Glutamatergic neuron (in vitro differentiated cells): ENCODE data around the gene CFAP73. TPM values are rescaled to one million over a fixed set of nuclear protein-coding genes. Genes with fewer than 3 reads are reported as not detected.

Experiments used
- DNase-seq: peaks from one replicate; pipeline ENCODE4 v3.0.0; 2022
- H3K27ac Mint-ChIP-seq: one replicate; pipeline ENCODE4 v1.8.0; 2020; ENCODE audit warnings: mild to moderate bottlenecking, mixed read lengths, inconsistent platforms; ENCODE audit not compliant: unreplicated experiment
- H3K27me3 Mint-ChIP-seq: one replicate; pipeline ENCODE4 v1.8.0; 2020; ENCODE audit warnings: mild to moderate bottlenecking, moderate library complexity, mixed read lengths, inconsistent platforms; ENCODE audit not compliant: unreplicated experiment
- H3K36me3 Mint-ChIP-seq: one replicate; pipeline ENCODE4 v1.8.0; 2020; ENCODE audit warnings: mild to moderate bottlenecking, mixed read lengths, inconsistent platforms; ENCODE audit not compliant: unreplicated experiment
- H3K4me1 Mint-ChIP-seq: one replicate; pipeline ENCODE4 v1.8.0; 2020; ENCODE audit warnings: mild to moderate bottlenecking, low read depth, mixed read lengths, inconsistent platforms; ENCODE audit not compliant: unreplicated experiment
- H3K4me3 Mint-ChIP-seq: one replicate; pipeline ENCODE4 v1.8.0; 2020; ENCODE audit warnings: mild to moderate bottlenecking, mixed read lengths, inconsistent platforms; ENCODE audit not compliant: unreplicated experiment
- H3K9me3 Mint-ChIP-seq: one replicate; pipeline ENCODE4 v1.8.0; 2020; ENCODE audit warnings: mild to moderate bottlenecking, moderate library complexity, mixed read lengths, inconsistent platforms; ENCODE audit not compliant: unreplicated experiment
- CTCF ChIP-seq: fragments of 200-600 bp; sonication (generic); IDR thresholded peaks from one replicate; pipeline ENCODE4 v1.5.0; 2021; ENCODE audit not compliant: partially characterized antibody, unreplicated experiment
- total RNA-seq: library from RNA; stranded (reverse); fragmentation: NEBNext Ultra II Directional; extraction: Animal tissue kit (Norgen Biotek cat#: 25700); gene quantifications from one replicate; pipeline ENCODE4 v1.2.1, GENCODE V29; 2021; ENCODE audit not compliant: unreplicated experiment

Gene CFAP73
- total RNA-seq, 1 donor from 2014 or later: not detected

GRCh38 chr12:113142173-113142885 is 7.2 kb upstream of the CFAP73 start:
- Mint-ChIP-seq H3K4me1 (no peaks in the 10 kb centered on the region), H3K27me3 (peaks cover 2% of the 10 kb centered on the region), H3K4me3 (no peak overlapping the region), H3K27ac (no peak overlapping the region), H3K36me3 (no peaks in the 10 kb centered on the region), H3K9me3 (no peaks in the 10 kb centered on the region)
- no peak for TF ChIP-seq CTCF
- DNase-seq: no peak

- DNase-seq: no peak
- no peak overlapping the region for H3K4me3 Mint-ChIP-seq
- H3K27ac Mint-ChIP-seq: no peak overlapping the region
- H3K36me3 Mint-ChIP-seq: no peaks in the 10 kb centered on the region
- TF ChIP-seq CTCF: no peak
- H3K4me1 Mint-ChIP-seq: no peaks in the 10 kb centered on the region
- H3K9me3 Mint-ChIP-seq: no peaks in the 10 kb centered on the region
- peaks cover 2% of the 10 kb centered on the region for H3K27me3 Mint-ChIP-seq
These were observed 6.6 kb upstream of the CFAP73 start for GRCh38 chr12:113142886-113143332.

- Mint-ChIP-seq H3K4me3 (no peak overlapping the region), H3K36me3 (no peaks in the 10 kb centered on the region), H3K27me3 (peaks cover 2% of the 10 kb centered on the region), H3K27ac (no peak overlapping the region), H3K4me1 (no peaks in the 10 kb centered on the region), H3K9me3 (no peaks in the 10 kb centered on the region)
- TF ChIP-seq CTCF: no peak
- DNase-seq: no peak
These were observed 5.6 kb upstream of the CFAP73 start for GRCh38 chr12:113143959-113144358.

GRCh38 chr12:113144806-113145205 is 4.7 kb upstream of the CFAP73 start:
- no peaks in the 10 kb centered on the region for H3K9me3 Mint-ChIP-seq

More at GRCh38 chr12:113144806-113145205, 4.7 kb upstream of the CFAP73 start:
- no peak for DNase-seq
- no peaks in the 10 kb centered on the region for H3K36me3 Mint-ChIP-seq
- H3K4me1 Mint-ChIP-seq: peaks cover 1% of the 10 kb centered on the region
- no peak overlapping the region for H3K27ac Mint-ChIP-seq
- no peak for TF ChIP-seq CTCF
- peaks cover 1% of the 10 kb centered on the region for H3K27me3 Mint-ChIP-seq
- no peak overlapping the region for H3K4me3 Mint-ChIP-seq
